Measurements from ENCODE around the gene NOL6. TPM values are rescaled to one million over a fixed set of nuclear protein-coding genes. Genes with fewer than 3 reads are reported as not detected.

Gene NOL6
- total and polyA plus RNA-seq, 7 experiments from 2014 or later, result 14.2 to 48.0 (median 43.8) TPM

GRCh38 chr9:33440204-33440603 is 33.5 kb downstream of the NOL6 start:
- no peak overlapping the region for H3K4me3 Mint-ChIP-seq
- CTCF ChIA-PET, result interaction anchor here (1.6 kb wide), 1 partner anchor 13 kb away, joined by 3 read pairs; no protein-coding TSS in a partner anchor

GRCh38 chr9:33439731-33440130 is 34.0 kb downstream of the NOL6 start:
- H3K4me1 Mint-ChIP-seq, result peaks cover 4 to 70% (median 19%) of the 10 kb centered on the region in 7 donors
- ChIA-PET POLR2A (interaction anchor here (0.8 to 1.7 kb wide), 4 partner anchors 9 to 26 kb away, joined by 3 to 10 read pairs (median 4); no protein-coding TSS in a partner anchor), CTCF (interaction anchor here (1.6 kb wide), 1 partner anchor 13 kb away, joined by 3 read pairs; no protein-coding TSS in a partner anchor)
- H3K4me3 Mint-ChIP-seq, result no peak overlapping the region
- Histone ChIP-seq H3K4me1 (ENCODE audit: control insufficient read depth in 2 of 2, insufficient read depth in 2 of 2, low read length in 2 of 2) (peaks cover 1 to 10% of the 10 kb centered on the region in 2 donors), H3K27me3 (ENCODE audit: control insufficient read depth in 2 of 2, insufficient read depth in 2 of 2, low read length in 2 of 2) (no peaks in the 10 kb centered on the region), H3K9me3 (ENCODE audit: control insufficient read depth in 2 of 3, low read length in 3 of 3) (no peaks in the 10 kb centered on the region), H3K36me3 (ENCODE audit: control insufficient read depth in 2 of 3, insufficient read depth in 3 of 3, low read length in 3 of 3) (peaks cover 0 to 39% (median 20%) of the 10 kb centered on the region in 3 experiments), H3K27ac (ENCODE audit: low read depth, low read length) (no peak overlapping the region), H3K4me3 (ENCODE audit: low read length) (no peak overlapping the region)
- H3K27me3 Mint-ChIP-seq, result no peaks in the 10 kb centered on the region
- no peaks in the 10 kb centered on the region for H3K9me3 Mint-ChIP-seq
- peak overlapping the region in 4 of 9 donors; percentile 19 to 49 (median 35) for H3K27ac Mint-ChIP-seq
- no peak for ATAC-seq
- H3K36me3 Mint-ChIP-seq, result peaks cover 0 to 33% (median 6%) of the 10 kb centered on the region in 5 donors
- no peak for DNase-seq
- intact Hi-C loops (cut with micrococcal nuclease), result no loop called here

More at GRCh38 chr9:33440204-33440603, 33.5 kb downstream of the NOL6 start:
- intact Hi-C loops (cut with micrococcal nuclease), result no loop called here
- Mint-ChIP-seq H3K36me3 (peaks cover 0 to 34% (median 6%) of the 10 kb centered on the region in 5 donors), H3K27me3 (no peaks in the 10 kb centered on the region), H3K27ac (peak overlapping the region in 6 of 9 donors; percentile 19 to 66 (median 45)), H3K9me3 (peaks cover 0 to 2% (median 0%) of the 10 kb centered on the region in 11 donors), H3K4me1 (peaks cover 8 to 71% (median 23%) of the 10 kb centered on the region in 7 donors)
- no peak overlapping the region for H3K4me3 ChIP-seq (ENCODE audit: low read length)
- peaks cover 0 to 39% (median 20%) of the 10 kb centered on the region in 3 experiments for H3K36me3 ChIP-seq (ENCODE audit: control insufficient read depth in 2 of 3, insufficient read depth in 3 of 3, low read length in 3 of 3)
- no peaks in the 10 kb centered on the region for H3K9me3 ChIP-seq (ENCODE audit: control insufficient read depth in 2 of 3, low read length in 3 of 3)
- no peak for DNase-seq
- H3K27ac ChIP-seq (ENCODE audit: low read depth, low read length), result no peak overlapping the region
- ATAC-seq, result no peak
- H3K4me1 ChIP-seq (ENCODE audit: control insufficient read depth in 2 of 2, insufficient read depth in 2 of 2, low read length in 2 of 2), result peaks cover 6 to 15% of the 10 kb centered on the region in 2 donors
- POLR2A ChIA-PET, result interaction anchor here (0.8 to 1.7 kb wide), 3 partner anchors 10 to 25 kb away, joined by 3 to 10 read pairs (median 5); no protein-coding TSS in a partner anchor
- no peaks in the 10 kb centered on the region for H3K27me3 ChIP-seq (ENCODE audit: control insufficient read depth in 2 of 2, insufficient read depth in 2 of 2, low read length in 2 of 2)

DNA sequence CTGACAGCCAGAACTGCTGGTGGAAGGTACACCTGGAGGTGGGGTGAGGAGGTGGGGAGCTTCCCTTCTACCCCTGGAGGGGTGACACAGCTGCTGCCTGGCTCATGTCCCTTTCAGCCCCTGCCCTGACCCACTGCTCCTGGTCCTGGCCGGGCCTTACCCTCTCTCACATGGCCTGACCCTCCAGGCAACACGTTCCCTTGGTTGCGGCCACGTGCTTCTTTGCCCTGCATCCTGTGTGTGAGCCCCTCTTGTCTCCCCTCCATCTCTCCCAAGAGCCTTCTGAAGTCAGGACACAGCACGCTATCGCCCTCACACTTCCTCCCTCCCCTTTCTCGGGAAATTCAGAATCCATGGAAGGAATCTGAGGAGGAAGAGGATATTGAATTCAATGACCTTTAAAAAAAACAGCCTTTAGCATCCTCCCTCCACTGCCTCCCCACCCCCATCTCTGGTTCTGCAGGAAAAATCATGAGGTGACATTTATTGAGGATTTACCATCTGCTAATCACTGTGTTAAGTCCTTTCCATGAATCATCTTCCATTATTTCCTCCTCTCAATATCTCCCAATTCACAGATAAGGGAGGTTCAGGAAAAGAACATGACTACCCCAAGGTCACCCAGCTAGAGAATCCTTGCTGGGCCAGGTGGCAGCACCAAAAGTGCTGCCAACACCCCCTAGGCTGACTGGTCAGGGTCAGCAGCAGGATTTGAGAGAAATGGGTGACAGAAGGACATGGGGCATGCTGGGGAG is 34.6 kb downstream of the NOL6 start:
- Histone ChIP-seq H3K36me3 (ENCODE audit: control insufficient read depth in 2 of 3, insufficient read depth in 3 of 3, low read length in 3 of 3) (peaks cover 0 to 38% (median 19%) of the 10 kb centered on the region in 3 experiments), H3K9me3 (ENCODE audit: control insufficient read depth in 2 of 3, low read length in 3 of 3) (no peaks in the 10 kb centered on the region), H3K27ac (ENCODE audit: low read depth, low read length) (no peak overlapping the region), H3K4me1 (ENCODE audit: control insufficient read depth in 2 of 2, insufficient read depth in 2 of 2, low read length in 2 of 2) (peaks cover 0 to 7% of the 10 kb centered on the region in 2 donors), H3K4me3 (ENCODE audit: low read length) (no peak overlapping the region), H3K27me3 (ENCODE audit: control insufficient read depth in 2 of 2, insufficient read depth in 2 of 2, low read length in 2 of 2) (no peaks in the 10 kb centered on the region)
- H3K4me1 Mint-ChIP-seq, result peaks cover 0 to 69% (median 15%) of the 10 kb centered on the region in 7 donors
- H3K4me3 Mint-ChIP-seq, result no peak overlapping the region
- H3K36me3 Mint-ChIP-seq, result peaks cover 0 to 30% (median 6%) of the 10 kb centered on the region in 5 donors
- ChIA-PET POLR2A (interaction anchor here (0.8 to 1.7 kb wide), 6 partner anchors 9 to 27 kb away, joined by 3 to 10 read pairs (median 4); no protein-coding TSS in a partner anchor), CTCF (interaction anchor here (1.1 to 1.6 kb wide), 2 partner anchors 14 to 25 kb away, joined by 3 read pairs; no protein-coding TSS in a partner anchor)
- peaks cover 0 to 1% (median 0%) of the 10 kb centered on the region in 11 donors for H3K9me3 Mint-ChIP-seq
- DNase-seq, result no peak
- no peaks in the 10 kb centered on the region for H3K27me3 Mint-ChIP-seq
- intact Hi-C loops (cut with micrococcal nuclease), result loop anchor here in 1 of 2 donors (1.0 kb wide), 1 partner anchor 7 kb away; no protein-coding TSS in a partner anchor
- H3K27ac Mint-ChIP-seq, result peak overlapping the region in 4 of 9 donors; percentile 11 to 23 (median 16)
- no peak for ATAC-seq

GRCh38 chr9:33437898-33438297 is 35.8 kb downstream of the NOL6 start:
- H3K27ac ChIP-seq (ENCODE audit: low read depth, low read length), result no peak overlapping the region
- Mint-ChIP-seq H3K4me1 (peaks cover 0 to 66% (median 11%) of the 10 kb centered on the region in 7 donors), H3K27me3 (no peaks in the 10 kb centered on the region), H3K4me3 (peak overlapping the region in 1 of 10 donors; percentile 41), H3K36me3 (peaks cover 0 to 23% (median 6%) of the 10 kb centered on the region in 5 donors), H3K9me3 (peaks cover 0 to 1% (median 0%) of the 10 kb centered on the region in 11 donors), H3K27ac (peak overlapping the region; percentile 6 to 81 (median 70))
- no peak overlapping the region for H3K4me3 ChIP-seq (ENCODE audit: low read length)
- H3K27me3 ChIP-seq (ENCODE audit: control insufficient read depth in 2 of 2, insufficient read depth in 2 of 2, low read length in 2 of 2), result no peaks in the 10 kb centered on the region
- H3K36me3 ChIP-seq (ENCODE audit: control insufficient read depth in 2 of 3, insufficient read depth in 3 of 3, low read length in 3 of 3), result peaks cover 0 to 26% (median 11%) of the 10 kb centered on the region in 3 experiments
- ATAC-seq (no peak), DNase-seq (no peak)
- intact Hi-C loops (cut with micrococcal nuclease), result loop anchor here in 1 of 2 donors (1.0 kb wide), 1 partner anchor 8 kb away; no protein-coding TSS in a partner anchor
- CTCF ChIA-PET, result interaction anchor here (1.3 to 1.9 kb wide), 2 partner anchors 9 to 22 kb away, joined by 5 to 7 read pairs; partner anchors contain the start of gene AQP3
- POLR2A ChIA-PET, result interaction anchor here (0.6 to 1.4 kb wide), 4 partner anchors 10 to 414 kb away, joined by 3 to 4 read pairs (median 4); no protein-coding TSS in a partner anchor
- H3K4me1 ChIP-seq (ENCODE audit: control insufficient read depth in 2 of 2, insufficient read depth in 2 of 2, low read length in 2 of 2), result no peaks in the 10 kb centered on the region
- H3K9me3 ChIP-seq (ENCODE audit: control insufficient read depth in 2 of 3, low read length in 3 of 3), result no peaks in the 10 kb centered on the region

DNA sequence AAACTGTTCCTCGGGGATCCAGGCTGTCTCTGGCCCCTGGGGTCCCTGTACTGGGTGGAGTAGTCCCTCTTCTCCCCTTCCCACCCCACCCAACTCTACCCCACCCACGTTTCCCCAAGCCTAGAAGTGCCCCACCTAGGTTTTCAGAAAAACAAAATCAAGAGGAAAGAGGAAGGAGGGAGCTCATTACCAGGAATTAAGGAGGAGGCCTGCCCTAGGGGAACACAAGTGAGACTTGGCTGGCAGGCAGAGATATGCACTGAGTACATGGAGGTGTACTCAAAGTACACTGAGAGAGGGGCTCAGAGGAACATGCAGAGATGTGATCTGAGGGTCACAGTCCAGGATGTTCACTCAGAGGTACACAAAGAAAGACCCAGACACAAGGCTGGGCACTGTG is 36.5 kb downstream of the NOL6 start:
- no peak overlapping the region for H3K27ac ChIP-seq (ENCODE audit: low read depth, low read length)
- intact Hi-C loops (cut with micrococcal nuclease), result no loop called here
- no peaks in the 10 kb centered on the region for H3K4me1 ChIP-seq (ENCODE audit: control insufficient read depth in 2 of 2, insufficient read depth in 2 of 2, low read length in 2 of 2)
- H3K36me3 Mint-ChIP-seq, result peaks cover 0 to 19% (median 6%) of the 10 kb centered on the region in 5 donors
- H3K36me3 ChIP-seq (ENCODE audit: control insufficient read depth in 2 of 3, insufficient read depth in 3 of 3, low read length in 3 of 3), result peaks cover 0 to 19% (median 5%) of the 10 kb centered on the region in 3 experiments
- H3K4me1 Mint-ChIP-seq, result peaks cover 0 to 62% (median 10%) of the 10 kb centered on the region in 7 donors
- H3K4me3 Mint-ChIP-seq, result peak overlapping the region in 1 of 10 donors; percentile 49
- H3K27me3 Mint-ChIP-seq, result no peaks in the 10 kb centered on the region
- H3K27ac Mint-ChIP-seq, result peak overlapping the region in 5 of 9 donors; percentile 38 to 89 (median 69)
- CTCF ChIA-PET, result interaction anchor here (1.3 to 1.9 kb wide), 2 partner anchors 10 to 21 kb away, joined by 5 to 7 read pairs; partner anchors contain the start of gene AQP3
- peaks cover 0 to 1% (median 0%) of the 10 kb centered on the region in 11 donors for H3K9me3 Mint-ChIP-seq
- no peak for DNase-seq
- no peaks in the 10 kb centered on the region for H3K9me3 ChIP-seq (ENCODE audit: control insufficient read depth in 2 of 3, low read length in 3 of 3)
- no peaks in the 10 kb centered on the region for H3K27me3 ChIP-seq (ENCODE audit: control insufficient read depth in 2 of 2, insufficient read depth in 2 of 2, low read length in 2 of 2)
- no peak overlapping the region for H3K4me3 ChIP-seq (ENCODE audit: low read length)
- no peak for ATAC-seq
- POLR2A ChIA-PET, result interaction anchor here (0.6 to 1.2 kb wide), 2 partner anchors 15 to 19 kb away, joined by 3 read pairs; no protein-coding TSS in a partner anchor

DNA sequence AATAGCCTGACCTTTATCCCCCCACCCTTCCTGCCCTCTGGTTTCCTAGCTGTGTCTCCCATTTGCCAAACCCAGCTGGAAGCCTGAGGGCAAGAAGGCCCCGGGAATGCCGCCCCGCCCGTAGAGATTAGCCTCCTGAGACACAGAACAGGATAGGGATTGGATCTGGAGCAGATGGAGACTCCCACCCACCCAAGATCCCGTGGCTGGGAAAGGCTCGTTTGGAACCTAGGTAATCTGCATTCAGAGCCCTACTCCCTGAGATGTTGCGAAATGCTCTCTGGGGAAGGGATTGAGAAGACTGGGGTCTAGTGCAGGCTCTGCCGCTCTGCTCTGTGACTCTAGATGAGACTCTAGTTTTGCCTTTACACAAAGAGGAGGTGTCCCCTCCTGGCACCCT is 37.3 kb downstream of the NOL6 start:
- POLR2A ChIA-PET, result no interaction called here

More for the DNA sequence above, 37.3 kb downstream of the NOL6 start:
- no peaks in the 10 kb centered on the region for H3K27me3 ChIP-seq (ENCODE audit: control insufficient read depth in 2 of 2, insufficient read depth in 2 of 2, low read length in 2 of 2)
- DNase-seq, result no peak
- Mint-ChIP-seq H3K4me3 (peak overlapping the region in 1 of 10 donors; percentile 49), H3K27me3 (no peaks in the 10 kb centered on the region), H3K36me3 (peaks cover 0 to 15% (median 6%) of the 10 kb centered on the region in 5 donors), H3K9me3 (peaks cover 0 to 1% (median 0%) of the 10 kb centered on the region in 11 donors), H3K27ac (peak overlapping the region in 2 of 9 donors; percentile 51 to 57), H3K4me1 (peaks cover 0 to 61% (median 10%) of the 10 kb centered on the region in 7 donors)
- H3K36me3 ChIP-seq (ENCODE audit: control insufficient read depth in 2 of 3, insufficient read depth in 3 of 3, low read length in 3 of 3), result peaks cover 0 to 12% (median 0%) of the 10 kb centered on the region in 3 experiments
- CTCF ChIA-PET, result interaction anchor here (0.7 to 1.9 kb wide), 2 partner anchors 11 to 26 kb away, joined by 3 to 7 read pairs; partner anchors contain the start of gene AQP3
- no peaks in the 10 kb centered on the region for H3K4me1 ChIP-seq (ENCODE audit: control insufficient read depth in 2 of 2, insufficient read depth in 2 of 2, low read length in 2 of 2)
- no peak overlapping the region for H3K27ac ChIP-seq (ENCODE audit: low read depth, low read length)
- intact Hi-C loops (cut with micrococcal nuclease), result no loop called here
- H3K4me3 ChIP-seq (ENCODE audit: low read length), result no peak overlapping the region
- H3K9me3 ChIP-seq (ENCODE audit: control insufficient read depth in 2 of 3, low read length in 3 of 3), result no peaks in the 10 kb centered on the region
- ATAC-seq, result no peak
